HEK293 (cell line): ENCODE measurements around the gene SRD5A1.

ENCODE experiments used
- CTCF ChIA-PET: fragments of 350-600 bp; formaldehyde crosslinking; extraction: SDS; loops from one replicate; lab custom pipeline; 2021; ENCODE audit warnings: antibody characterized with exemption; lab: Yijun Ruan, JAX
- POLR2A ChIA-PET: fragments of 300-600 bp; formaldehyde crosslinking; extraction: SDS; loops from one replicate; lab custom pipeline; 2020; ENCODE audit warnings: antibody characterized with exemption, inconsistent platforms; lab: Yijun Ruan, JAX
- H3K27ac ChIP-seq: fragments of 200-500 bp; sonication (Bioruptor generic); 2 replicates; pipeline ENCODE4 v1.5.1; 2014; ENCODE audit warnings: low read depth, low read length, control low read depth, inconsistent platforms; ENCODE audit errors: extremely low read depth
- H3K36me3 ChIP-seq, 2 experiments: fragments of 200-500 bp in 1 of 2; sonication (Bioruptor generic) in 1 of 2; 1 replicate in 1 of 2; 2 replicates in 1 of 2; pipeline ENCODE4 v1.5.1; 2014 to 2017; ENCODE audit warnings: inconsistent platforms in 2 of 2, low read length in 2 of 2; ENCODE audit not compliant: control insufficient read depth in 2 of 2, insufficient read depth in 1 of 2
- H3K4me1 ChIP-seq: fragments of 200-500 bp; sonication (Bioruptor generic); 2 replicates; pipeline ENCODE4 v1.5.1; 2014; ENCODE audit warnings: mild to moderate bottlenecking, low read length, inconsistent platforms; ENCODE audit not compliant: control insufficient read depth, insufficient read depth
- H3K4me3 ChIP-seq: 2 replicates; pipeline ENCODE4 v1.5.1; 2011; ENCODE audit warnings: low read depth, mild to moderate bottlenecking, control low read depth, low read length, moderate library complexity
- H3K9me3 ChIP-seq: fragments of 200-500 bp; sonication (Bioruptor generic); 2 replicates; pipeline ENCODE4 v1.5.1; 2014; ENCODE audit warnings: low read depth, low read length, inconsistent platforms; ENCODE audit not compliant: control insufficient read depth, insufficient read depth
- AEBP2 ChIP-seq: fragments of 450-650 bp; formaldehyde crosslinking; IDR thresholded peaks from 2 replicates; pipeline ENCODE4 v1.5.1; 2016; ENCODE audit warnings: missing biosample characterization, missing genetic modification characterization, borderline replicate concordance
- EGR2 ChIP-seq: fragments of 450-650 bp; formaldehyde crosslinking; IDR thresholded peaks from 2 replicates; pipeline ENCODE4 v1.5.1; 2016; ENCODE audit warnings: low read depth, missing biosample characterization, missing genetic modification characterization
- HOXA7 ChIP-seq: sonication (generic); formaldehyde crosslinking; IDR thresholded peaks from 2 replicates; pipeline ENCODE4 v1.8.1; 2022; ENCODE audit warnings: missing genetic modification reagents, borderline replicate concordance
- KLF10 ChIP-seq: fragments of 450-650 bp; IDR thresholded peaks from 2 replicates; pipeline ENCODE4 v1.5.1; 2018; ENCODE audit warnings: missing biosample characterization, mild to moderate bottlenecking, missing genetic modification characterization
- MEIS1 ChIP-seq: sonication (generic); formaldehyde crosslinking; IDR thresholded peaks from 2 replicates; pipeline ENCODE4 v1.8.1; 2022; ENCODE audit warnings: missing genetic modification reagents, mild to moderate bottlenecking, borderline replicate concordance
- OSR2 ChIP-seq: fragments of 450-650 bp; formaldehyde crosslinking; IDR thresholded peaks from 2 replicates; pipeline ENCODE4 v1.5.1; 2016; ENCODE audit warnings: missing biosample characterization, missing genetic modification characterization
- SP2 ChIP-seq: fragments of 450-650 bp; formaldehyde crosslinking; IDR thresholded peaks from 2 replicates; pipeline ENCODE4 v1.5.1; 2016; ENCODE audit warnings: missing biosample characterization, missing genetic modification characterization
- ZFP69B ChIP-seq: fragments of 450-650 bp; formaldehyde crosslinking; IDR thresholded peaks from 2 replicates; pipeline ENCODE4 v1.5.1; 2016; ENCODE audit warnings: missing biosample characterization, missing genetic modification characterization
- ZNF114 ChIP-seq: fragments of 450-650 bp; formaldehyde crosslinking; IDR thresholded peaks from 2 replicates; pipeline ENCODE4 v1.5.0; 2017; ENCODE audit warnings: missing biosample characterization, missing genetic modification characterization
- ZNF221 ChIP-seq: fragments of 450-650 bp; formaldehyde crosslinking; IDR thresholded peaks from 2 replicates; pipeline ENCODE4 v1.5.1; 2017; ENCODE audit warnings: missing biosample characterization, missing genetic modification characterization, borderline replicate concordance
- ZNF23 ChIP-seq: fragments of 450-650 bp; formaldehyde crosslinking; IDR thresholded peaks from 2 replicates; pipeline ENCODE4 v1.5.1; 2016; ENCODE audit warnings: missing biosample characterization, missing genetic modification characterization, borderline replicate concordance
- ZNF311 ChIP-seq: fragments of 450-650 bp; formaldehyde crosslinking; IDR thresholded peaks from 2 replicates; pipeline ENCODE4 v1.5.1; 2017; ENCODE audit warnings: missing biosample characterization, missing genetic modification characterization, borderline replicate concordance
- ZNF394 ChIP-seq: fragments of 450-650 bp; formaldehyde crosslinking; IDR thresholded peaks from 2 replicates; pipeline ENCODE4 v1.5.1; 2016; ENCODE audit warnings: missing biosample characterization, missing genetic modification characterization, mild to moderate bottlenecking, moderate library complexity, borderline replicate concordance
- ZNF433 ChIP-seq: fragments of 450-650 bp; formaldehyde crosslinking; IDR thresholded peaks from 2 replicates; pipeline ENCODE4 v1.5.1; 2016; ENCODE audit warnings: missing biosample characterization, missing genetic modification characterization, low read depth
- ZNF529 ChIP-seq: fragments of 450-650 bp; formaldehyde crosslinking; IDR thresholded peaks from 2 replicates; pipeline ENCODE4 v1.5.1; 2017; ENCODE audit warnings: missing genetic modification characterization, missing biosample characterization; ENCODE audit not compliant: insufficient replicate concordance
- ZNF544 ChIP-seq: fragments of 450-650 bp; formaldehyde crosslinking; IDR thresholded peaks from 2 replicates; pipeline ENCODE4 v1.5.0; 2017; ENCODE audit warnings: missing biosample characterization, missing genetic modification characterization
- ZNF548 ChIP-seq: fragments of 450-650 bp; formaldehyde crosslinking; IDR thresholded peaks from 2 replicates; pipeline ENCODE4 v1.5.1; 2016; ENCODE audit warnings: missing biosample characterization, missing genetic modification characterization
- ZNF549 ChIP-seq: fragments of 450-650 bp; IDR thresholded peaks from 2 replicates; pipeline ENCODE4 v1.5.1; 2018; ENCODE audit warnings: missing biosample characterization, missing genetic modification characterization, mild to moderate bottlenecking, inconsistent platforms, moderate library complexity
- ZNF626 ChIP-seq: fragments of 450-650 bp; sonication (Bioruptor Pico); formaldehyde crosslinking; IDR thresholded peaks from 2 replicates; pipeline ENCODE4 v1.5.1; 2018; ENCODE audit warnings: missing biosample characterization, missing genetic modification characterization, inconsistent platforms

SRD5A1 gene

GRCh38 chr5:6673963-6674362, 40.7 kb downstream of the SRD5A1 start (continued):
- no peak for TF ChIP-seq ZNF548 (tag by site-specific recombination)
- TF ChIP-seq HOXA7, result no peak
- no peak for TF ChIP-seq EGR2 (tag by site-specific recombination)
- TF ChIP-seq, all 188 proteins: peak for 0

- CTCF ChIA-PET, result no interaction called here
- TF ChIP-seq ZNF221 (tag by site-specific recombination) (no peak), SP2 (tag by site-specific recombination) (no peak), OSR2 (tag by site-specific recombination) (no peak), ZNF433 (no peak), ZNF529 (no peak), ZNF626 (tag by site-specific recombination) (no peak), ZFP69B (tag by site-specific recombination) (no peak), ZNF544 (tag by site-specific recombination) (no peak), KLF10 (tag by site-specific recombination) (no peak), AEBP2 (tag by site-specific recombination) (no peak), ZNF549 (tag by site-specific recombination) (no peak), MEIS1 (CRISPR knock-in tag) (no peak)
- Histone ChIP-seq H3K4me1 (no peaks in the 10 kb centered on the region), H3K27ac (no peak overlapping the region), H3K9me3 (no peaks in the 10 kb centered on the region), H3K36me3 (peaks cover 0 to 7% of the 10 kb centered on the region in 2 experiments; a peak in 1 of 3 replicates), H3K4me3 (no peak overlapping the region)
- POLR2A ChIA-PET, result no interaction called here
Observed at GRCh38 chr5:6674421-6674820, 41.2 kb downstream of the SRD5A1 start.

- TF ChIP-seq AEBP2 (tag by site-specific recombination) (no peak), ZNF311 (tag by site-specific recombination) (no peak), ZNF114 (no peak), ZNF23 (tag by site-specific recombination) (no peak), ZNF394 (tag by site-specific recombination) (no peak)
- Histone ChIP-seq H3K4me3 (no peak overlapping the region), H3K9me3 (no peaks in the 10 kb centered on the region), H3K36me3 (peaks cover 0 to 6% of the 10 kb centered on the region in 2 experiments; a peak in 1 of 3 replicates), H3K27ac (no peak overlapping the region), H3K4me1 (no peaks in the 10 kb centered on the region)
- ChIA-PET CTCF (no interaction called here), POLR2A (no interaction called here)
Observed at GRCh38 chr5:6674886-6675285, 41.6 kb downstream of the SRD5A1 start.
